H1 (cell line): Measurements from ENCODE around the gene SLC37A1. TPM values are rescaled to one million over a fixed set of nuclear protein-coding genes. Genes with fewer than 3 reads are reported as not detected.

ENCODE experiments used
- CTCF ChIA-PET: fragments of 300-600 bp; sonication (Branson Sonifier 250); formaldehyde crosslinking; loops from one replicate; lab custom pipeline; 2021; ENCODE audit not compliant: partially characterized antibody; lab: Charles Lee
- POLR2A ChIA-PET: fragments of 300-600 bp; sonication (Branson Sonifier 250); formaldehyde crosslinking; loops from one replicate; lab custom pipeline; 2021; ENCODE audit warnings: inconsistent platforms; ENCODE audit not compliant: partially characterized antibody; lab: Charles Lee
- DNase-seq, 2 experiments: peaks; one replicate each; pipeline versions ENCODE4 v3.0.0 to v3.0.0-alpha.2; 2010 to 2022; ENCODE audit warnings: low spot score in 2 of 2, low read depth in 1 of 2, mixed read lengths in 1 of 2
- FAIRE-seq: peaks from 2 replicates; lab custom pipeline; 2011; peaks lifted over from hg19 to GRCh38; lab: Jason Lieb, UNC
- H2AFZ ChIP-seq: 2 replicates; pipeline ENCODE4 v1.8.1; 2012; ENCODE audit warnings: low read length, inconsistent platforms
- H2AK5ac ChIP-seq: 2 replicates; pipeline ENCODE4 v1.6.1; 2013; ENCODE audit warnings: low read depth, low read length
- H2BK120ac ChIP-seq: replicated peaks from 2 replicates; pipeline ENCODE3; 2013; ENCODE audit warnings: low read depth, low read length, inconsistent platforms
- H2BK12ac ChIP-seq: 2 replicates; pipeline ENCODE4 v1.6.1; 2013; ENCODE audit warnings: low read depth, low read length
- H2BK15ac ChIP-seq: 2 replicates; pipeline ENCODE4 v1.6.1; 2013; ENCODE audit warnings: low read length
- H2BK20ac ChIP-seq: 2 replicates; pipeline ENCODE4 v1.6.1; 2013; ENCODE audit warnings: low read length
- H2BK5ac ChIP-seq: 2 replicates; pipeline ENCODE4 v1.6.1; 2013; ENCODE audit warnings: low read depth, low read length
- H3K14ac ChIP-seq: 2 replicates; pipeline ENCODE4 v1.6.1; 2013; ENCODE audit warnings: inconsistent platforms; ENCODE audit not compliant: insufficient read length
- H3K18ac ChIP-seq: 2 replicates; pipeline ENCODE4 v1.6.1; 2013; ENCODE audit warnings: low read length; ENCODE audit errors: extremely low read depth
- H3K23ac ChIP-seq: 2 replicates; pipeline ENCODE4 v1.6.1; 2013; ENCODE audit warnings: inconsistent platforms; ENCODE audit not compliant: insufficient read length
- H3K23me2 ChIP-seq: 2 replicates; pipeline ENCODE4 v1.6.1; 2013; ENCODE audit warnings: low read depth, low read length
- H3K27ac ChIP-seq: 2 replicates; pipeline ENCODE4 v1.6.1; 2011; ENCODE audit warnings: low read depth, low read length, inconsistent platforms
- H3K27me3 ChIP-seq, 4 experiments: replicated peaks in 1 of 4; 1 replicate in 1 of 4; 2 replicates in 3 of 4; pipeline versions ENCODE4 v1.6.1 to v1.8.1; 2011 to 2013; ENCODE audit warnings: low read length in 3 of 4, mild to moderate bottlenecking in 3 of 4, inconsistent platforms in 2 of 4, mixed read lengths in 2 of 4, moderate library complexity in 1 of 4; ENCODE audit not compliant: control insufficient read depth in 3 of 4, insufficient read depth in 3 of 4; ENCODE audit errors: extremely low read depth in 1 of 4
- H3K36me3 ChIP-seq, 4 experiments: 2 replicates each; pipeline versions ENCODE4 v1.6.1 to v1.8.1; 2011 to 2013; ENCODE audit warnings: mild to moderate bottlenecking in 4 of 4, low read length in 3 of 4, moderate library complexity in 2 of 4, control low read depth in 1 of 4, inconsistent platforms in 1 of 4; ENCODE audit not compliant: insufficient read depth in 4 of 4, control insufficient read depth in 2 of 4
- H3K4ac ChIP-seq: replicated peaks from 2 replicates; pipeline ENCODE3; 2013; ENCODE audit warnings: low read length, low read depth, mixed read lengths, inconsistent platforms; ENCODE audit not compliant: insufficient read length
- H3K4me1 ChIP-seq, 4 experiments: replicated peaks in 1 of 4; 1 replicate in 1 of 4; 2 replicates in 3 of 4; pipeline versions ENCODE4 v1.6.1 to v1.8.1; 2011 to 2013; ENCODE audit warnings: low read length in 3 of 4, inconsistent platforms in 2 of 4, mixed read lengths in 1 of 4; ENCODE audit not compliant: insufficient read depth in 4 of 4, control insufficient read depth in 3 of 4
- H3K4me2 ChIP-seq, 2 experiments: 2 replicates each; pipeline versions ENCODE4 v1.6.1 to v1.8.1; 2011 to 2013; ENCODE audit warnings: low read depth in 2 of 2, low read length in 2 of 2, control low read depth in 1 of 2, inconsistent platforms in 1 of 2, mild to moderate bottlenecking in 1 of 2; ENCODE audit not compliant: insufficient read depth in 1 of 2
- H3K4me3 ChIP-seq, 4 experiments: fragments of 200-600, 300-600 bp in 1 of 4; sonication (generic), shearing (Covaris generic), sonication (Bioruptor Twin) in 1 of 4; 2 replicates each; pipeline versions ENCODE4 v1.5.1 to v1.8.1; 2011 to 2016; ENCODE audit warnings: low read length in 4 of 4, low read depth in 3 of 4, control low read depth in 2 of 4, inconsistent platforms in 2 of 4, mild to moderate bottlenecking in 2 of 4, mixed read lengths in 1 of 4, moderate library complexity in 1 of 4; ENCODE audit not compliant: insufficient read depth in 2 of 4; ENCODE audit errors: extremely low read depth in 1 of 4
- H3K56ac ChIP-seq: replicated peaks from 2 replicates; pipeline ENCODE3; 2013; ENCODE audit warnings: low read depth, mild to moderate bottlenecking, mixed read lengths, low read length, inconsistent platforms; ENCODE audit not compliant: insufficient read length
- H3K79me1 ChIP-seq: 2 replicates; pipeline ENCODE4 v1.6.1; 2013; ENCODE audit warnings: low read depth, low read length, control low read depth
- H3K79me2 ChIP-seq, 2 experiments: 2 replicates each; pipeline versions ENCODE4 v1.6.1 to v1.8.1; 2012 to 2013; ENCODE audit warnings: low read length in 2 of 2, mild to moderate bottlenecking in 2 of 2, inconsistent platforms in 1 of 2; ENCODE audit not compliant: insufficient read depth in 2 of 2, control insufficient read depth in 1 of 2
- H3K9ac ChIP-seq, 4 experiments: replicated peaks in 1 of 4; 1 replicate in 1 of 4; 2 replicates in 3 of 4; pipeline versions ENCODE4 v1.6.1 to v1.8.1; 2011 to 2013; ENCODE audit warnings: low read depth in 3 of 4, low read length in 3 of 4, control low read depth in 2 of 4, mild to moderate bottlenecking in 2 of 4, moderate library complexity in 2 of 4, inconsistent platforms in 1 of 4; ENCODE audit errors: extremely low read depth in 1 of 4
- H3K9me3 ChIP-seq, 2 experiments: 2 replicates each; pipeline versions ENCODE4 v1.6.1 to v1.8.1; 2012 to 2013; ENCODE audit warnings: mild to moderate bottlenecking in 2 of 2, moderate library complexity in 2 of 2, control low read depth in 1 of 2, inconsistent platforms in 1 of 2, low read depth in 1 of 2, low read length in 1 of 2, mixed read lengths in 1 of 2; ENCODE audit not compliant: insufficient read depth in 2 of 2
- H4K20me1 ChIP-seq, 2 experiments: replicated peaks in 1 of 2; 2 replicates each; pipeline versions ENCODE3 to v1.8.1; 2011 to 2013; ENCODE audit warnings: inconsistent platforms in 2 of 2, low read length in 2 of 2, mild to moderate bottlenecking in 1 of 2; ENCODE audit not compliant: insufficient read depth in 2 of 2, control insufficient read depth in 1 of 2
- H4K5ac ChIP-seq: 2 replicates; pipeline ENCODE4 v1.6.1; 2013; ENCODE audit warnings: low read length, low read depth, mixed read lengths, inconsistent platforms; ENCODE audit not compliant: insufficient read length
- H4K8ac ChIP-seq: 2 replicates; pipeline ENCODE4 v1.8.0; 2013; ENCODE audit warnings: mild to moderate bottlenecking, moderate library complexity, low read length, inconsistent platforms; ENCODE audit not compliant: insufficient read depth; ENCODE audit errors: extremely low read depth
- H4K91ac ChIP-seq: replicated peaks from 2 replicates; pipeline ENCODE3; 2013; ENCODE audit warnings: low read length, mixed read lengths, inconsistent platforms; ENCODE audit not compliant: insufficient read length
- BCL11A ChIP-seq, 2 experiments: IDR thresholded peaks; one replicate each; pipeline ENCODE4 v1.6.1; 2011; ENCODE audit warnings: low read depth in 2 of 2, low read length in 2 of 2, mild to moderate bottlenecking in 2 of 2
- JUN ChIP-seq: IDR thresholded peaks from 2 replicates; pipeline ENCODE4 v1.6.1; 2011; ENCODE audit warnings: low read depth, mild to moderate bottlenecking, improper control_type of control experiment, low read length
- POLR2AphosphoS5 ChIP-seq: IDR thresholded peaks from 2 replicates; pipeline ENCODE4 v1.6.1; 2011; ENCODE audit warnings: low read depth, low read length
- POU5F1 ChIP-seq: IDR thresholded peaks from 2 replicates; pipeline ENCODE4 v1.6.1; 2011; ENCODE audit warnings: low read depth, mild to moderate bottlenecking, low read length, moderate library complexity
- RBBP5 ChIP-seq: IDR thresholded peaks from 2 replicates; pipeline ENCODE4 v1.7.1; 2012; ENCODE audit warnings: low read depth, mild to moderate bottlenecking, inconsistent platforms, low read length, moderate library complexity, borderline replicate concordance
- RFX5 ChIP-seq: IDR thresholded peaks from 2 replicates; pipeline ENCODE4 v1.6.1; 2011; ENCODE audit warnings: low read depth, low read length, improper control_type of control experiment, borderline replicate concordance
- SP4 ChIP-seq: IDR thresholded peaks from 2 replicates; pipeline ENCODE4 v1.6.1; 2012; ENCODE audit warnings: low read length, inconsistent platforms
- SRF ChIP-seq: IDR thresholded peaks from 2 replicates; pipeline ENCODE4 v1.6.1; 2011; ENCODE audit warnings: mild to moderate bottlenecking, low read depth, low read length, moderate library complexity
- TAF1 ChIP-seq: IDR thresholded peaks from 2 replicates; pipeline ENCODE4 v1.6.1; 2011; ENCODE audit warnings: mild to moderate bottlenecking, low read depth, low read length
- TAF7 ChIP-seq: optimal IDR thresholded peaks from 2 replicates; pipeline ENCODE3; 2011; ENCODE audit warnings: low read depth, mild to moderate bottlenecking, inconsistent platforms, low read length, moderate library complexity, borderline replicate concordance
- TEAD4 ChIP-seq: IDR thresholded peaks from 2 replicates; pipeline ENCODE4 v1.6.1; 2012; ENCODE audit warnings: low read depth, low read length, inconsistent platforms, mixed read lengths
- YY1 ChIP-seq: IDR thresholded peaks from 2 replicates; pipeline ENCODE4 v1.6.1; 2011; ENCODE audit warnings: low read depth, mild to moderate bottlenecking, low read length
- whole genome bisulfite sequencing, 2 experiments: shearing (Covaris generic) in 1 of 2; methylation state at CpG; one replicate each; pipeline versions ENCODE4 v1.1.6 to v1.1.7; 2013 to 2015; ENCODE audit warnings: low lambda C conversion rate in 2 of 2, mixed read lengths in 2 of 2, inconsistent platforms in 1 of 2, low coverage in 1 of 2, missing lambda C conversion rate in 1 of 2; ENCODE audit not compliant: insufficient replicate concordance in 2 of 2, insufficient coverage in 1 of 2, insufficient read length in 1 of 2; ENCODE audit errors: extremely low coverage in 1 of 2, missing lambda C conversion rate in 1 of 2; 5-methylcytosine and 5-hydroxymethylcytosine counted together
- polyA plus RNA-seq, 7 experiments: library from polyadenylated mRNA; depleted of rRNA in 3 of 7; stranded (reverse) in 5 of 7; unstranded in 2 of 7; fragments of >200 nt in 5 of 7; fragments of 200-250 nt in 2 of 7; gene quantifications; 1 replicate in 5 of 7; 2 replicates in 1 of 7; 4 replicates in 1 of 7; pipeline versions ENCODE4 v1.2.1 to v1.2.3, GENCODE V29; 2011 to 2013; ENCODE audit warnings: missing spikeins in 2 of 7, mixed read lengths in 2 of 7
- total RNA-seq: library from RNA; stranded (reverse); fragmentation: NEBNext Ultra II Directional; extraction: Animal tissue kit (Norgen Biotek cat#: 25700); gene quantifications from 2 replicates; pipeline ENCODE4 v1.2.1, GENCODE V29; 2021
- TF ChIP-seq, protein P1 (sequence below): IDR thresholded peaks from 2 replicates; pipeline ENCODE4 v1.6.1; 2011; ENCODE audit warnings: low read depth, mild to moderate bottlenecking, low read length; ENCODE audit not compliant: insufficient read depth

The SLC37A1 gene
- total and polyA plus RNA-seq, 2 of the 8 experiments (the other 6 are each of a cell fraction or from before 2014, with no cell fraction given) = 15.6 to 30.9 TPM

DNA sequence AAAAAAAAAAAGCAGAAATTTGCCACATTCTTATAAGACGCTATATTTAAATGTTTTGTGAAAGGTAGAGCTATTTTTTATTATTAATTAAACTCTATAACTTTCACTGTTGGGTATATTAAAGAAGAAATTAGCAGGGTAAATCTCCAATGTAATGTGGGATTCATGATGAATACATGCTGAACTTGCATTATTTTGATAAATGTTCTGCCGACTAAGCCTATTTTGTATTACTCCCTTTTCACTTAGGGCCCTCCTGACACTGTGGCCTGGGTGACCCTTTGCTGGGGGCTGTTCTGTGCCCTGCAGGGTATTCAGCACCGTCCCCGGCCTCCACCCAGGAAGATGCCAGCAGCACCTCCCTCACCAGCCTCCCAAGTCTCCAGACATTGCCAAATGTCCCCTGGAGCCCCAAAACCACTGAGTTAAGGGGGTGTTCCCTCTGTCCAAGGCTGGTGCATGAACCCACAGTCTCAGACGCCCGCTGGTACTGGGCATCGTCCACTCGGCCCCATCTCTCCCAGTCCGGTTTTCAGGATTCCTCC, 40.1 kb upstream of the SLC37A1 start:
- DNase-seq (no peak), FAIRE-seq (no peak)
- Histone ChIP-seq H3K79me1 (no peaks in the 10 kb centered on the region), H3K36me3 (no peaks in the 10 kb centered on the region), H3K9me3 (no peaks in the 10 kb centered on the region), H4K8ac (no peak overlapping the region; the same call in 1 of the 2 replicates), H2AK5ac (no peak overlapping the region; the same call in 1 of the 2 replicates), H3K14ac (no peak overlapping the region), H3K9ac (no peak overlapping the region), H3K23ac (no peak overlapping the region), H3K4me1 (peaks cover 3 to 9% (median 5%) of the 10 kb centered on the region in 4 experiments; a peak in 5 of 7 replicates), H4K5ac (no peak overlapping the region), H2BK120ac (no peak overlapping the region), H3K4me3 (no peak overlapping the region), H4K20me1 (no peaks in the 10 kb centered on the region), H3K18ac (no peak overlapping the region), H3K23me2 (no peaks in the 10 kb centered on the region), H2BK5ac (peak overlapping the region; percentile 44; the same call in 1 of the 2 replicates), H2AFZ (no peak overlapping the region), H2BK15ac (no peak overlapping the region), H3K4ac (no peak overlapping the region), H3K56ac (no peak overlapping the region), H2BK20ac (no peak overlapping the region), H3K79me2 (no peaks in the 10 kb centered on the region), H4K91ac (peak overlapping the region; percentile 60), H3K4me2 (peak overlapping the region in 1 of 2 experiments; percentile 32; a peak in 2 of 4 replicates), H2BK12ac (no peak overlapping the region), H3K27ac (no peak overlapping the region), H3K27me3 (no peaks in the 10 kb centered on the region)
- CTCF ChIA-PET = interaction anchor here (0.5 to 2.8 kb wide), 8 partner anchors 8 to 869 kb away, joined by 3 to 7 read pairs (median 3); partner anchors contain the start of gene RSPH1
- POLR2A ChIA-PET = interaction anchor here (0.7 kb wide), 1 partner anchor 23 kb away, joined by 3 read pairs; the partner anchor contains the start of gene RSPH1
- WGBS, 2 experiments = 94% methylated on average over 9 of the region's 9 CpGs; no CpG with 5 or more reads in 1 of the 2 experiments
- TF ChIP-seq JUN (no peak), RFX5 (no peak), POLR2AphosphoS5 (no peak), POU5F1 (no peak), SRF (no peak), YY1 (no peak), SP4 (no peak), RBBP5 (no peak), BCL11A (IDR thresholded peaks at IDR 0.05; ENCODE audit: low read depth in 2 of 2, low read length in 2 of 2) (no peak), TAF1 (no peak), TAF7 (no peak), TEAD4 (no peak)
- TF ChIP-seq, protein P1, sequence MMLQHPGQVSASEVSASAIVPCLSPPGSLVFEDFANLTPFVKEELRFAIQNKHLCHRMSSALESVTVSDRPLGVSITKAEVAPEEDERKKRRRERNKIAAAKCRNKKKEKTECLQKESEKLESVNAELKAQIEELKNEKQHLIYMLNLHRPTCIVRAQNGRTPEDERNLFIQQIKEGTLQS = no peak
